ENCODE data around the gene SCFD2.
"Not testable (repeated sequence)": the region's sequence is repeated elsewhere in the genome, so short reads cannot be mapped to it uniquely, and the experiment has no call there.

SCFD2 gene

GRCh38 chr4:53005149-53005546 is 360.7 kb downstream of the SCFD2 start:
- no peak for DNase-seq

- no peak for DNase-seq
Measured at GRCh38 chr4:53004497-53005148, 361.2 kb downstream of the SCFD2 start.

DNA sequence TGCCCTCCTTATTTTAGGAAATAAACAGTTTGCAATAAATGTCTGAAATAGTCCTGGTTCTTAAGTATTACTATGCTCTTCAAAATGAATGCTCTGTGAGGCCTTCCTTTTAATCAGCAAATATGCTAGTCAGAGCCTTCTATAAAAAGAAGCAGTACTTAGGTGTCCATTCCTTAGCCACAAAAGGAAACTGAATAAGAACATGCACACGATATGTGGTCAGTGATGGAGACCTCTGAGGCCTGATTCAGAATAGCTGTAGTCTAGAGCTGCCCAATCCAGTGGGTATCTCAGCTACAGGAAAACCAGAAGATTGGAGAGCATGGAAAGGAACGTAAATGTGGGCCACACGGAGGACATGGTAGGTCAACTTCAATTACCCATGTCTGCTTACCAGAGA is 361.9 kb downstream of the SCFD2 start:
- no peak for DNase-seq

DNA sequence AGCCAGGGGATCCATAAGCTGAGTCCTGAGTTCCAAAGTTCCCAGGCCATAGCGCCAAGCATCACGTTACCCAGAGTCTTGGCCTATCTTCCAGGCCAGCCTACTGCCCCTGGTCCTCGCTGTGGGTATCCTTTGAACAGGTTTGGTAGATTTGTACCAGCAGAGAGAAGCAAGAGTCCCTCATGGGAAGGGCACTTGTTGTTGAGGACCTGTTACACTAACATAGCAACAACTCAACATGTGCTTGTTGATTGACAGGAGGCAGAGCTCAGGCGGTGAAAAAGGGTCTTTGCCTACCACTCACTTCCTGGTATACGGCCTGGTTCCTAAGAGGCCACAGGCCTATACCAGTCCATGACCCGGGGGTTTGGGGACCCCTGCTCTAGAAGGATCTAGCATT is 365.3 kb downstream of the SCFD2 start:
- no peak for DNase-seq

DNA sequence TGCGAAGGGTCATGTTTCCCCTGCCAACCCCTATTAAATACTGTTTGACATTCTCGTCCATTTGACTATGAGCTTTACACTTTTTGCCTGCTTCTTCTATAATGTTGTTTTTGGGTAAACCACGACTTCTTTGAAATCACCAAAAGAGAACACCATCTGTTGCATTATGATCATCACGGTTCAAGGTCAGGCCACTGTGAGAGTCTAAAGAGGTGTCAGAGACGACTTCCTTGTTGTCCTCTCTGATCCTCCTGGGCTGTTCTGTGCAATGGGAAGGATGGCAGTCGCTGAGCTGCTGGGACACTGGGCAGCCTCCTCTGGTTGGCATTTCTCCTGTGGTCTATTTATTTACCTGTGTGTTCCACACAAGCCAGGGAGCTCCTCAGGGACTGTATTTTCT is 366.2 kb downstream of the SCFD2 start:
- DNase-seq, result no peak

DNA sequence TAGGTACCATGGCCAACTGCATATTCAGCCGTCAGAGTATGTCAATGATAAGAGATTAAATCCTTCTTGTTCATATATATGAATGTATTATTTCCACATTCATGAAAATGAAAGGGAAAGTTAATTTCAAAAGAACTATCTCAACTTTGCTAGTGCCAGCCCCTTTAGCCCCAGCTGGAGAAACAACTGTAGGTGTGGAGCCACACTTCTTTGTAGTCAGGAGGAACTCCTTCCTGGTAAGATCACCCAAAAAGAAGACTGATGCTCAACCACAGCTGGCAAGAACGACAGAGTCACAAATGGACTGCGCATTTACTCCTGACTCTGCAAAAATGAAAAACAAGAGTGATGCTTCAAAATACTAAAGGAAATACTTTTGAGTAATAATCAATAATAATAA is 367.4 kb downstream of the SCFD2 start:
- DNase-seq, result no peak

DNA sequence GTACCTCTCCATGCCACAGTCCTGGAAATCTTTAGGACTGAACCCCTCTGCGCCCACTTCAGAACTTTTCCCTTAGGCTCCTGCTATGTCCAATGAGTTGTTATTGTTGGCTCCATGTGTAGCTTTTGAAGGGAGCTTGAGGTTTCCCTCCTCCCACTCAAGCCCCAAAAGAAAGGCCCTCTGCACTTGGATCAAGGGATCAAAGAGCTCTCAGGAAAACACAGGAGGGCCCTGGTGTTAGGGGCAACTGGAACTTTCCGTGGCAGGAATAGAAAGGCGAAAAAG is 368.8 kb downstream of the SCFD2 start:
- DNase-seq, result no peak

DNA sequence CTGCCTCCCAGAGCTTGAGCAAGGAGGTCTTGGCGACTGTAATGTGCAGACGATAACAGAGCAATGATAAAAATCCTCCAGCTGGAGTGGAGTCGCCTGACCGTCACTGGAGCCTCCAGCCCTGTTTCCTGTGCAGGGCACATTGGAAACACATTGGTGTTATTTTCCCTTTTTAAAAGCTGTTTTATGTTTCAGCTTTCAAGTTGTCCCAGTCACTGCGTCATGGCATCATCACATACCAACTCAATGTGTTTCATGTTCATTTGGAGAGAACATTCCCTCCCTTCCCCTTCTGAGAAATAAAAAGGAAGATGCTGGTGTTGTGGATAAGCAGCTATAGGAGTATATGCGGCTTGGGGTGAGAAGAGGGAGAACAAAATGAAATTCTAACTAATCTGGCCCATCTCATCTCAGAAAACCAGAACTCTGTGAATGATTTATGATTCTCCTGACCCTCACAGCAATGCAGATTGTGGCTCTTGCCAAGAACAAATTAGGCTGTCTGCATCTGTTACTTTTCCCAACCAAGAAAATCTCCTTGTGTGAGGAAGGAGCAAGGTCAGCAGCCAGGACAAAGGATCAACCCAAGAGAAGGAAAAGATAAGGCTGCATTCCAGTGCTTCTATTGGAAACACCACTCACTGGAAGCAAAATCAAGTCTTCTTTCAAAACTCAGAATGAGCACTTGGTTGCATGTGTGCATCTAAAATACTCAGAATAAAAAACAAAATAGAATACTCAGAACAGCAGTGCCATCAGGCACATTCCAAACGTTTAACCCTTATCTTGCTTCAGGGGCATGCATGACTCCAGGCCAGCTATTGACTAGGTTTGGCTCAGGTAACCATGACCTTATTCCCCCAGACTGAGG is 369.4 kb downstream of the SCFD2 start:
- no peak for DNase-seq

DNA sequence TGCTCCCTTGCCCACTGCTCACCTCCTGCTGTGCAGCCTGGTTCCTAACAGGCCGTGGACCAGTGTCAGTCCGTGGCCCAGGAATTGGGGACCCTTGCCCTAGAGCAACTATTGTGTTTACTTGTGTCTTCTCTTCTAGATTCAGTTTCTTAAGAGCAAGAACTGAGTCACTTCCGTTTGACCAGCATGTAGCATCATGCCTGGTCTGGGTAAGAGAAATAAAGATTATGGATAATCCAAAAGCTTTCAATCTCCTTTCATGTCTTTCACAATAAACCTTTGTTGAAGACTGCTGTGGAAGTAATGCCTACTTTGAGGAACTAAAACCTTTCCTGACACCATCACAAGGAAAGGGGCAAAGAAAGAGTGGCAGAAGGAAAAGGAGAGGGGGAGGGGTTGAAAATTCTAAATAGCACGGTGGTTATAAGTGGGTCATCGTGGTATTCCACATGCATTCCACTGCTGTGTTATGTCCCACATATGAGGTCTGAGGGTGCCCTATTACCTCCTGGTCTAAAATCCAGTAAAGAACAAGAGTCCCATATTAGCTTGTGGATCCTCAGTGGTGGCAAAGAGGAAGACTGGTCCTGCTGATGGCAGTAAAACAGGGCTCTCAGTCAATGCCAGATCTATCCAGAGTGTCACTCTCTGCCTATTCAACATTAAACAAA is 370.4 kb downstream of the SCFD2 start:
- DNase-seq, result no peak

GRCh38 chr4:52994567-52994966 is 371.3 kb downstream of the SCFD2 start:
- DNase-seq, result no peak

DNA sequence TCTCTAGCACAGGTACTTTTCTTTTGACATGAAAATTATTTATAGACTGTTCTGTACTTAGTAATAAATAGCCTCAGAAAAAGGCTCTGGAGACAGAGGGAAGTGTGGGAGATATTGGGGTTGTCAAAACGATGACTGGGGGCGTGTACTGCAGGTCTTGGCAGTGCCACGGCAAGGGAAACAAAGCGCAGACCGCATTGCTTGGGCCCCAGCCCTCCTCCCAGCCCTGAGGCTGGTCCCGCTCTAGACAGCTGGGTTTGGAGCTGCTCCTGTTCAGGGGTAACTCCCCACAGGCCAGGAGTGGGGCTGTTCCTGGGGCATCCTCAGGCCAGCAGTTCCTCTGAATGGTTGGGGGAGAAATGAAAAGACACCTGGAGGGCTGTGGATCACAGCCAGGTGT is 372.1 kb downstream of the SCFD2 start:
- DNase-seq, result no peak

- DNase-seq, result not testable (repeated sequence)
Measured at GRCh38 chr4:52992551-52992950, 373.3 kb downstream of the SCFD2 start.

DNA sequence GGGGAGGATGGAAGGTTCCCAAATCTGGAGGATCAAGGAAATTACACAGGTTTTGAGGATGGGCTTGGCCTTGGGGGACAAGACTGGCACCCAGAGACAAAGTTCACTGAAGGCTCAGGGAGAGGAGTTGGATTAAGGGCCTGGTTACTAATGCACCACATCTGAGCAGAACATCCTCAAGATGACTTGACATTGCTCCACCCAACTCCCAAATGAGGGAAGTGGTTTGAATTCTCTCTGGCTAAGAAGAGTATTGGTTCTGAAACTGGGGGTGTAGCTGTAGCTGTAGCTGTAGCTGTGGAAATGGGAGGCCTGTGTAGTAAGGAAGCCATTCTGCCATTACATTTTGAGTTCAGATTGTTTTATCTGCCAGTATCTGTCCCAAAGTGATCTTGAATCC is 374.4 kb downstream of the SCFD2 start:
- DNase-seq, result no peak

- no peak for DNase-seq
Measured at GRCh38 chr4:52990706-52991105, 375.2 kb downstream of the SCFD2 start.

- DNase-seq, result no peak
Measured at GRCh38 chr4:52989865-52990264, 376.0 kb downstream of the SCFD2 start.

DNA sequence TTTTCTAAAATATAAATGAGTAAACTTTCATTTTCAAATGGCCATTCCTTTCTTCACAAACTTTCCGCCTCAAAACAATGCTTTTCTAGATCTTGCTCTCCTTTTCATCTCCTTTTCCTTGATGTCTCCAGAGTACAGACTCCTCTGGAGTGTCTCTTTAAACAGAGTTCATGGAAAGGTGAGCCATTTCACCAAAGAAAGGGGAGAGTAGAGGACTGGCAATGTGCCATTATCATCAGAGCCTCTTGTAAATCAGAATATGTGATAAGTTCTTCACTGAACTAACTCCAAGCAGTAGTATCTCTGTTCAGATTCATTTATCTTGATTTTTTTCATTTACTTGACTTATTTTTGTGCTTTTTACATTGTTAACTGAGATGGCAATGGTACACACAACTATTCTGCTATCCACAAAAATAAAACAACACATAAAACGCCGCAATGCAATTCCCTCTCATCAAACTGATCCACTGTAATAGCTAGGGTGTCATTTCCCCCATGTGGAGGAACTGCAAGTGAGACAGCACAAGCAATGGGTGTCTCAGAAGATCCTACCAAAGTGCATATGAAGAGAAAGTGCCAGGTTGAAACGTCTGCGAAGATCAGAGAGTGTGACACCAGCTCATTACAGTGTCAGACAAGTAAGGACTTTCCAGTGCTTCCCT is 378.3 kb downstream of the SCFD2 start:
- no peak for DNase-seq

DNA sequence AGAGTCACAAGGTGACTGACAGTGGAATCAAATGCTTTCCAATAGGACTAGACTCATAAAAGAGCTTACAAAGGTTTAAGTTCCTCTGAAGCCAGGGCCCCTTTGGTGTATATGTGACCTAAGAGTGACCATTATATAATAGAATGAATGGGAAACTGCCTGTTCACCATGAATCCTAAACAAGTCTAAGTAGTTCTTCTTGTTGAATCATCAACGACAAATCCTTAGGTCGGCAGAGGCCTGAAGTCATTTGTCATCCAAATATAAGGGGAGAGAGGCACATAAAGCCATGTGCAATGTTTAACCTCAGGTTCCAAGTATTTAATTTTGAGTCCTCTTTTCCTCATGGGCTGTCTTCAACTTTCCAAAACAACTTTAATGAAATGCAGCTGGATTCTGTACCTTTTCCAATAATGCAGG is 381.4 kb downstream of the SCFD2 start:
- DNase-seq, result no peak

DNA sequence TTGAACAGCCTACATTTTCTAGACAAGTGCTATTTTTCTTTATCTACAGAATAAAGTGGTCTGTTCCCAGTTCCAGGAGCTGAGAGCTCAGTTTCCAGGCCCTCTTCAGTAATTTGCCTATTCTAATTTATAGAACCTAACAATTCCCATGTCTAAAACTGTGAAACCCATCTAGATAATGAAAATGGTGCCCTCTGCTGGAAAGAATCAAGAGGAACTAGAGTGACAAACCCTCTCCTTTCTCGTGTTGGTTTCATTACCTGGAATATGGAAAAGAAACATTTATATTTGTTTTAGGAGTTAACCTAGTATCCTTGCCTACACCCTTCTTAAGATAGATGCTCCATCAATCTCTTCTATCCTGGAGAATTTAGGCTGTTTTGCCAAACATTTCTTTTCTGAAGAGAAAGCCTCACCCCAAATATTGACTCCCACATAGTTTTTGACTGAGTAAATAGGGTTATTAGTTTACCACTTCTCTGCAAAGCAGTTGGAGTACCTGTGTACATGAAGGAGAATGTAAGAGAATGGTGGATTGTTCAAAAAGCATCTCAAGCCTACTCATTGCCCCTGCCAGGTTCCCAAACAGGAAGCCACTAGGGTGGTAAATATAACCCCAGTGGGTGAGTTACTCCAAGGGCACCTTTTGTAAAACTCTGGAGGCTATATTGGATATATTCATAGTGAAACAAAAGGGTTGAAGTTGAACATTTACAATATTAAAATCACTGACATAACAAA is 382.1 kb downstream of the SCFD2 start:
- DNase-seq, result peak; percentile 24

GRCh38 chr4:52982946-52983340 is 382.9 kb downstream of the SCFD2 start:
- no peak for DNase-seq

- DNase-seq, result no peak
Measured at GRCh38 chr4:52982255-52982945, 383.5 kb downstream of the SCFD2 start.

DNA sequence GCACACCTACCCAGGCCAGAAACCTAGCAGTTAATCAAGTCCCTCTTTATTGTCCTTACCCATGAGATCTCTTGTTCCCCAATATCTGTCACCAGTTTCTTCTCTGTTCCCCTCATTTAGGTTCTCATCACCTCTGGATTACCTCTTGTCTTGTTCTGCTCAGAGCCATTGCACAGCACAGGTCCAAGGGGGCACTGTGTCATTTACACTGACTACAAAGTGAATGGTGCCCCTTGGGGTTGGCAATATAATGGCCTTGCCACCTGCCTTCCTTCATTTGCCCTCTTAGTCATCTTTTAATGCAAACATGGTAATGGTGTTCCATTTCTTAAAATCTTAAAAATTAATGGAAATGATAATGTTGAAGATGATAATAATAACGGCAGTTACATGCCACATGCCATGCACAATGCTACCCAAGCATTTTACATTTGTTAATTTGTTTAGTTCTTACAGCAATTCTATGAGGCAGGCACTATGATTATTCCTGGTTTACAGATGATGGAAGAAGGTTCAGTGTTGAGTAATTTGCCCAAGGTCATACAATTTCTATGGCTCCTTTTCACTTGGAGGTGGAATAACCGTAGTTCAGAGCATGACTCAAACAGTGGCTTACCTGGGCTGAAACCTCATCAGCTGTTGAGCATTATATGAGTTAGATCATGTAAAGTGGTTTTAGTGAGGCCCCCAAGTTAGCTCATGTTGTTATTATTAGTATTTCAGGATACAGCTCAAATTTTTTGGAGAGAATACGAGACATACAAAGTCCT is 385.9 kb downstream of the SCFD2 start:
- no peak for DNase-seq

DNA sequence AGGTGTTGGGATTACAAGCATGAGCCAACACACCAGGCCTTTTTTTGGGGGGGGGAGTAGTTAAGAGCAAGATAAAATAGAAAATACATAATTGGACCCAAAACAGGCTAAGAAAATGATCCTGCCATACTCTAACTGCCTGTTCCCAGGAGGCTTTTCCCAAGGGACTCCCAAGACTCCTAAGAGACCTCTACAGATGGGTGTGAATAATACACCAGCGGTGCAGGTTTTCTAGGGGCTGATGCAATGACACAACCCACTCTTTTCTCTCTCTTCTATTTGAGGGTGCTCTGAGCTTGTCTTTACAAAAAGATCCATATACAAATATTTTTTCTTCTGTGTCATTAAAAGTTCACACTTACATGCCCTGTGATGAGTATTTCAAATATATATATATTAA is 386.8 kb downstream of the SCFD2 start:
- DNase-seq, result no peak
